Measurements from ENCODE around the gene GYPC.

Gene GYPC

GRCh38 chr2:126731353-126731752 is 75.4 kb downstream of the GYPC start:
- DNase-seq (ENCODE audit: low read depth in 2 of 2) = no peak

- no peak for DNase-seq (ENCODE audit: low read depth in 2 of 2)
These were observed 76.8 kb downstream of the GYPC start for GRCh38 chr2:126732682-126733245.

GRCh38 chr2:126733795-126734194 is 77.8 kb downstream of the GYPC start:
- DNase-seq (ENCODE audit: low read depth in 2 of 2) = no peak

- DNase-seq (ENCODE audit: low read depth in 2 of 2) = no peak
These were observed 80.3 kb downstream of the GYPC start for GRCh38 chr2:126736133-126736874.

GRCh38 chr2:126739141-126739540 is 83.2 kb downstream of the GYPC start:
- DNase-seq (ENCODE audit: low read depth in 2 of 2) = no peak

GRCh38 chr2:126744640-126745039 is 88.7 kb downstream of the GYPC start:
- DNase-seq (ENCODE audit: low read depth in 2 of 2) = no peak

Measured in stimulated activated CD8-positive, alpha-beta memory T cell treated with anti-CD3 and anti-CD28 coated beads, Interleukin-7, amount 100 ng/mL, for 4 hours (primary cell).